Activated CD4-positive, CD25-positive, alpha-beta regulatory T cell (primary cell): ENCODE data around the gene TCEA2.

ENCODE experiments used
- DNase-seq, 4 experiments: peaks; one replicate each; lab custom pipeline; 2025; lab: John Stamatoyannopoulos, UW

Gene TCEA2

DNA sequence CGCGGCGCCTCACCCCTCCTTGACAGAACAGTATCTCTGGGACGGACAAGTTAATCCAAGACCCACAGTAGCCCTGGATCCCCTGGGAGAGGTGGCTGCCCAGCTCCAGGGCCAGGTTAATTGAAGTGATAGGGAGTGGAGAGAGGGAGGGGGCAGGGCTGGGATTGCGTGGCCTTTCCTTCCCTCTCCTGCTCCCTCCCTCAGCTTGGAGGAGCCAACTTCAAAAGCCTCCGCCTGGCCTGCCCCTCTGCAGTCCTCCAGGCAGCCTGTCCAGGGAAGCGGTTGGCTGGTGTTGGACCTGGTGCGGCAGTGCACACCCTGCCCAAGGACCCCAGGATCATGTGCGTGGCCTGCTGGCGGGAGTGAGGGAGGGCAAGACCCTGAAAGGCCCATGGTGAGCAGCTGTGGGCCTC, 27.1 kb upstream of the TCEA2 start, which contains the start of gene C20orf204:
Gene C20orf204, plus strand, starts transcription at position 250 of the 413 bp plus-strand sequence. Its CDS starts 142 bp downstream, at position 392.
- DNase-seq = no peak

DNA sequence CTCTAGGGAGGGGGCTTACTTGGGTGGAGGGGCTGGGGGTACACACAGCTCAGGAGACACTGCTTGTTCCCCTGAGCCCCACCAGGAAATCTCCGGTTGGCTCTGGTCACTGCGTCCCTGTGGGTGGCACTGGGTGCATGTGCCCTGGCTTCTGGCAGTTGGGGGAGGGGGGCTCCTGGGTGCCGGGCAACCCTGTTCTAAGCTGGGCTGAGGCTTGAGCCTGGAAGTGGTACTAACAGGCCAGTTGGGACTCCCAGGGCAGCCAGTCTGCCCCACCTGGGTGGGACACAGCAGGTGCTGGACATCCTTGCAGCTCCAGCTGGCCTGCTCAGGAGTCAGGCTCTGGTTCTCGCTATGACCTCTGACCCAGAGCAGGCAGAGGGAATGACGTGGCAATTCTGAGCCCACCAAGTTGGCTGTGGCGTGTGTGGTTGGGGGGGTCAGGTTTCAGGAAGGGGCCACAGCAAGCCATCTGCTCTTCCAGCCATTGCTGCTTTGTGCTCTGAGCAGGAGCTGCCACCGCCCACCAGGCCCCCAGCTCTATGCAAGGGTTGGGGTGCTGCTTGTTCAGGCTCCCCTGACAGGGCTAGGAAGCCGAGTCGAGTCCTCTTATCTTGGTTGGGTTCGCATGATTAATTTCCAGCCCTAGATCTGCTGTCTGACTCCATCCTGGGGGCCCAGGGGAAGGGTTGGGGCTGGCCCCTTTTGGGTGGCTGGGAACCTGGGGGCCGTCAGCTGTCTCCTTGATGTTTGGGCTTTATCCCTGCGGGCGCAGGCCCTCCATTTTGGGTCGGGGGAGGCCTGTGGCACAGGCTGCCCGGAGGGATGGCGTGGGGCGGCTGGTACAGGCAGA, 26.4 kb upstream of the TCEA2 start:
- no peak for DNase-seq

DNA sequence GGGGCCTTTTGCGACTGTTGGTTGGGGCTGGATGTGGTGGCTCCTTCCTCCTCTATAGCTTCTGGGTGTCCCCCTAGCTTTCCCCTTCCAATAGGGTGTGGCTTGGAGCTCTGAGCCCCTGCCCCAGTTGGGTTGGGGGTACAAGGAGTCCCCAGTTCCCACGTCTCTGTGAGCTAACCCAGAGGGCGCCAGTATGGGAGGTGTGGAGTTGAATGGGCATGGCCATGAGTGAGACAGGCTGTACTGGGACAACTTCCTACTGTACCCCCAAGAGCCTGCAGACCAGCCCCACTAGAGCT, 25.9 kb upstream of the TCEA2 start:
- no peak for DNase-seq

DNA sequence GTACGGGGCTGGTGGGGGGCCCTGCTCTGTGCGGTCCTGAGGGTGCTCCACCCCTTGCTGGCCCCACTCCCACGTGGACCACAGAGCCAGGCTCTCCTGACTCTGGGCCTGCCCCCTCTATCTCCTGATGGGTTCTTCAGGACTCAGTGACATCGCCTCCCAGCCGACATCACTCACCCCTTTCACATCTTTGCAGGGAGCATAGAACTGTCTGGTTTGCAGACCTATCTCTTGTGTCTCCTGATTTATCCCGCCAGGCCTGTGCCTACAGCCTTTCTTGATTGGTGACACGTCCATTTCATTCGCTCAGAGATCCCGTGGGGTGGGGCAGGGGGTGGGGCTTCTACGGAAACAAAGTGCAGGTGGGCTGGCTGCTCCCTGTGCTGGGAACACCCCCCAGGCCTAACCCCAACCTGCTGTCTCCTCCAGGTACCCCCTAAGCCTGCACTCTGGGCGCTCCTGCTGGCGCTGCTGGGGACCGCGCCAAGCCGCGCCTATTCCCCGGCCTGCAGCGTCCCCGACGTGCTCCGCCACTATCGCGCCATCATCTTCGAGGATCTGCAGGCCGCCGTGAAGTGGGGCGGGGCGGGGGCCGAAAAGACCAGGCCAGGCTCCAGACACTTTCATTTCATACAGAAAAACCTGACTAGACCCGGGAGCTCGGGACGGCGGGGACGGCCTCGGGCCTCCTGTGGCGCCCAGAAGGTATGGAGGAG, 25.3 kb upstream of the TCEA2 start:
- DNase-seq = no peak

DNA sequence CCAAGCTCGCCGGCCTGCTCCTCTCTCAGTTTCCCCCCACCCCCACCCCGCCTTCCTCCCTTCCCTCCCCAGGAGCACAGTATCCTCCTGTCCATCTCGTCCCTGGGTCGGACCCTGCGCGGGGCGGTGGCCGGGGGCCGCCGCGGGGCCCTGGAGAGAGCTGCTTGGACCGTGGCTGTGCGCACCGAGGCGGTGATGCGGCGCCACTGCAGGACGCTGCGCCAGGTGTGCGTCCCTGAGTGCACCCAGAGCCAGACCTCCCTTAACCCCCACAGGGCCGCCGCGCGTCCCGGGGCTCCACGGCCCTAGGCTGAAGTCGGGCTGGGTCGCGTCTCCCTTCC, 24.8 kb upstream of the TCEA2 start:
- DNase-seq = no peak

DNA sequence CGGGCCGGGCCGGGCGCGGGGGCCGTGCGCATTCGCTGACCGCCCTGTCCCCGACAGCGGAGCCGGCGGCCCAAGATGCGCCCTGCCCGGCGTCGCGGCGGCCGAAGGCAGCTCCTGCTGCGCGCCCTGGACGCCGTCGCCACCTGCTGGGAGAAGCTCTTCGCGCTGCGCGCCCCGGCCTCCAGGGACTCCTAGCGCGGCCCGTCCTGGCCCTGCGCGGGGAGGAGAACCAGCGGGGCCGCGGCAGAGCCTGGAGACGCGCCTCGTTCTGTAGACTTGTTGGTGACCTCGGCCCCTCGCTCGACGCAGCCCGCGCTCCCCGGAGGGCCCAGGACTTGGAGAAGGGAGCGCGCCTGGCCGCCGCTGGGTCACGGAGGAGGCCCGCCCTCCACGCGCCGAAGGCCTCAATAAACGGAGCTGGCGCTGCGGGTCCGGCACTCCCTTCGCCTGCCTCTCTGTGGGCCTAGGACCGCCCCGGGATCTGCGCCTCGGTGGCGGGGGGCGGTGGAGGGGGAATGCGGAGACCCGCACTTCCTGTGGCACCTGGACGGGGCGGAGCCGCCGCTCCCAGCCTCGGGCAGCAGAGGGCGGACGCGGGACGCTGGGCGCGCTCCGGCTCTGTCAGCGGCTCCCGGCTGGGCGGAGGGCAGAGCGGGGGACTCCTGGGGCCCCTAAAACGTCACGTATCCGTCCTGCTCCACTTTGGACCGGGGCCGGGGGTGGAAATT, 24.3 kb upstream of the TCEA2 start:
- peak; percentile 51 to 76 (median 67) for DNase-seq

DNA sequence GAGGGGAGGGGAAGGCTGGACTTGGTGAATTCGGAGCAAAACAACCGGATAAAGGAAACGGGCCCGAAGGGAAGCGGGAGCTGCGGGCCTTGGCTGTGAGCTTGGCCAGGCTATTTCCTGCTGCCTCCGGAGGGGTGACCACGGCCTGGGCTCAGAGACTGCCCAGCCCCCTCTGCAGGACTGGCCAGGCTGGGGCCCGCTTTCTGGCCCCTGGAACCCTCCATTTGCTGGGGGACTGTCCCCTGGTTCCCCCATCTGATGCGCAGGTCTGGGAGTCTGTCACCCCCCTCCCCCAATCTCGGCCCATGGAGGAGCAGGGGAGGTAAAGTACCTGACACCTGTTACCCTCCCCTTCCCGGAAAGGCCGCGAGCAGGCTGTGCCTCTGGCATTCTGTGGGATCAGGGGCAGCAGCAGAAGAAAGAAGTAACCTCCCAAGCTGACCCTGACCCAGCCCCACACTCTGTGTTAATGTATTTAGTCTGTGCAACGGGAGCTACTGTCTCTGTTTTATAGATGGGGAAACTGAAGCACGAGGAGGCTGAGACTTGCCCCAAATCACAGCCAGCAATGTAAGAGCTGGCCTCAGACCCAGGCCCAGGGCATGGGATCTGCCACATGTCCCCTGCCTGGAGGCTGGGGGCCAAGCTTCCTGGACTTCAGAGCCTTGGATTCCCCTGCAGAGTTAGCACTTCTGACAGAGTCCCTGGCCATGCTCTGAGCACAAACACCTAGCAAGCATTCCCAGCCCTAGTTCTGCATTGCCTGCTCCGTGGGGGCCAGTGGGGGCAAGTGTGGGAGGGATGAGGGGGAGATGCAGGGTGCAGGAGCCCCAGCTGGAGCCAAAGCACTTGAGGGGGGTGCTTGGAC, 23.5 kb upstream of the TCEA2 start:
- DNase-seq = no peak

DNA sequence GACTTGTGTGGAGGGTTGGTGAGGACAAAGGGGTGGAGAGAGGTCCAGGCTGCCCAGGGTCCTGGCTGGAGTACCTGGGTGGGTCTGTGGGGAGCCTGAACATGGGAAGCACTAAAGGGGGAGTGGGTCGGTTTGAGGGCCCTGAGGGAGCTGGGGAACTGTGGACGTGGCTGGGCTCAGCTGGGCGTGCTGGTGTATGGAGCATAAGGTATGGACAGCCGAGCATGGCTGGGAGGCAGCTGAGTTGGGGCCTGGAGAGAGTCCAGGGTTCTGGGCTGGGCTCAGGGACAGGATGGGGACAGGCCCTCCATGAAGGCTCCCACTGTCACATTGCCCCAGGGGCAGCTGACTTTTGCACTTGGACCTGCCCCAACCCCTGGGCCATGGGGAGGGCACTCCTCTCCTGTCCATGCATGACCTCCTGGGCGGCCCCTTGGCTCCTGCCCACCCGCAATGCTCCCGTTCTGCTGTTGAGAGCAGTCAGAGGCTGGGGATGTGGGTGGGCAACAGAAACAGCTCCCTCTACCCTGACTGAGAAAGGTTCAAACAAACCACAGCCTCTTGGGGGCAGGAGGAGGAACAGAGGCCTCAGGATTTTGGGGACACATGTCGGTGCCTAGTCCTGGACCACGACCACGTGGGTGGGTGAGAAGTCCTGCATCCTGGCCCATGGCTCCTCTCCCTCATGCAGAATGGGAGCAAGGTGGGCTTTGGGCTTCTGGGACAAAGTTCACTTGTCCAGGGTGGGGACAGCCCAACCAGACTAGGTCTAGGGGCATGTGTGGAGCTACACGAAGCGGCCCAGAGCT, 22.6 kb upstream of the TCEA2 start:
- no peak for DNase-seq

DNA sequence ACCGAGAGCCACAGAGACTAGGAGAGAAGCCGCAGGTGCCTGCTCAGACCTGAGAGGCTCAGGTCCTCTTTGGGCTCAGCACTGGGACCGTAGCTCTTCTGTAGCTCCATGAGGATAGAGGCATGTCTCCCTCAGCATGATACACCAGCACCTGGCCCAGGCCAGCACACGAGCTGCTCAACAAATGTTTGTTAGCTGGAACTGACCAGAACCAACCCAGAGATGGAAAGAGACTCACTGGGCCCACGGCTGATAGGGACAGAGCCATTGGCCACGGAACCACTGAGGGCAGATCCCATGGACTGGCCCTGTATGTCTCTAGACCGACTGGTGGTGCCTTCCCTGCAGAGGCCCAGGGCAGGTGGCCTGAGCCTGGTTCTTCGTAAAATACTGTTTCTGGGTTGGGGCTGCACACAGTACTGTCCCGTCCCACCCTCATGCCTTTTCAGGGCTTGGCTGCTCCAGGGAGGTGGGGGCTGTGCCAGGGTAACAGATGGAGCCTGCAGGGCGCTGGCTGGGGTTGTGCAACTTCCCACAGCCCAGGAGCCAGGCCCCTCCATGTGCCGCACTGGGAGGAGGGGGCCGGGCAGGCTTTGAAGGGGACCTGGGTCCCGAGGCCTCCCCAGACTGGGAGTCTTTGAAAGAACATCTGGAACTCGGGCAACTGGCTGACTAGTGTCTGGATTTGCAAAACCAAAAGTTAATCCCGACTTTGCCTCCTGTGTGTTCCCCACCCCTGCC, 21.8 kb upstream of the TCEA2 start:
- DNase-seq = no peak

DNA sequence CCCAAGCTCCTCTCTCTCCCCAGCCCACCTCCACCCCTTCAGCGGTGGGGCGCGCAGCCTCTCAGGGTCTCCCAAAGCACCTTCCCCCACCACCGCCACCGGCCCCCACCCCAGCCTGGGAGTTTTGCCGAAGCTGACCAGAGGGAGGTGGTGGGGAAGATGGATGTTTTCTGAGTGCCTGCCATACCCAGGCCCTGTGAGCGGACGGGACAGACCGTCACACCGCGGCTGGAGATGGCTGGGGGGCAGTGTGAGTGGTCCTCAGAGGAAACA, 21.3 kb upstream of the TCEA2 start:
- DNase-seq = no peak

DNA sequence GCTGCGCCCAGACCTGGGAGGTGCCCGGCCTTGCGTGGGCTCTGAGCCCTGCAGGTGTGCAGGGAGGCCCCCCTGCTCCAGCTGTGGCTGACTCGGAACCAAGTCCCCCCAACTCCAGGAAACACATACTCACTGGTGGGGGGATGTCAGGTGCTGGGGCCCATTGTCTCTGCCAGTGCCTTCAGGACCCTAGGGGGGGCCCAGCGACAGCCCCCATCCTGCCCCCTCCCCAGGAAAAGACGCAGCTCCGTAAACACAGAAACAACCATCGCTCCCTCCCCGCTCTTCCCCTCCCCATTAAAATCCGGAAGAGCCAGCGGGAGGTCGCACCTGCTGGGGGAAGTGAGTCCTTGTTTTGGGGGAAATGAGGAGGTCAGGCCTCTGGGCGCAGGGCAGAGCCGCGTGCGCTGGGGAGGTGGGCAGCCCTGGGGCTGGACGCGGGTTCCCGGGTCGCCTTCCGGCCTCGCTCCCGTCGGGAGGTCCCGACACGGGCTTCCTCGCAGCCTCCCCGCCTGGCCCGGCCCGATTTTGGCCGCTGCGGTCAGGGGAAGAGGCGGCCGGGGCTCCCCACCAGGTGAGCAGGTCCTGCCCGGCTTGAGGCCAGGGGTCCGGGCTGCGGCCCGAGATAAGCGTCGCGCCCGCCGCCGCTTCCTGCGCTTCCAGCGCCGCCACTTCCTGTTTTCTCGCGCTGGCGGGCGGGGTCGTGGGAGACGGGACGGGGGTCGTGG, 20.8 kb upstream of the TCEA2 start:
- no peak for DNase-seq

DNA sequence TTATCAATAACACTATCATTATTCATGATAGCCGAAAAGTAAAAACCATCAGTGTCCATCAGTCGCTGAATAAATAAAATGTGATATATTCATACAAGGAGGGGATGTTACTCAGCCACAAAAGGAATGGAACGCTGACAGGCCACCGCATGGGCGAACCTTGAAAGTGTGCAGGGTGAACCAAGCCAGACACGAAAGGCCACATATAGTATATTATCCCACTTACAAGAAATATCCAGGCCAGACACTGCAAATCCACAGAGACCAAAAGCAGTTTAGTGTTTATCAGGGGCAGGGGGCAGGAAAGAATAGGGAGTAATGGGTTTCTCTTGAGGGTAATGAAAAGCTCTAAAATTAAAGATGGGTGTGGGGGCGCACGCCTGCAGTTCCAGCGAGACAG, 19.2 kb upstream of the TCEA2 start:
- DNase-seq = no peak

DNA sequence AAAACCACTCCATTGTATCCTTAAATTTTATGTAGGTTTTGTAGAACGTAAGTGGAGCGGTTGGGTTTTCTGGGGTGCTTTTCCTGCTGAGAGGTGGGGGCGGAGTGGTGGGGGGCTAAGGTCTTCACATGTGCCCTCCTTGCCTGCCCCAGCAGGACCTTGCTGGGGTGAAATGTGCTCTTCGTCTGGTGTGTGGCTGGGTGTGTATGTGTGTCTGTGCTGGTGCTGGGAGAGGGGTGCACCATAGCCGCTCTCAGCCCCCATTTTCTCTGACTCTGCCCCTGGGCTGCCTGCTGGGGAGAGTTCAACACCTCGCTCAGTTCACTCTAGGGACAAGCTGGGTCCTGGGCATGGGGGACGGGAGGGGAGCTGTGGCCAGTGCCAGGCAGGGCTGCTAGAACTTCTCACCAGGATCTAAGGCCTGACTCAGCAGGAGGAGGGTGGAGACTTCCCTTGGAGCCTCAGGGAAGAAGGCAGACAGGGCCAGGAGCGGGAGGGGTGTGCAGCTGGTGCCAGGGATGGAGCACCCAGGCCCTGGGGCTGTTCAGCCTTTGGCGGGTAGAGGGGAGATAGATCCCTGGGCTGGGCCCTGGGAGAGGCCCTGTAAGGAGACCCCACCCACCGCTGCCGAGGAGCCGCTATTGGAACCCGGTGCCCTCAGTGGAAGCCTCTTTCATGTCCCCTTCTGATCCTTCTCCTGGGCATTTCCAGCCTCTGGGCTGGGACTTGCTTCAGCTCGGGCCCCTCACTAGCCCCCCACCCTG, 18.3 kb upstream of the TCEA2 start:
- no peak for DNase-seq

DNA sequence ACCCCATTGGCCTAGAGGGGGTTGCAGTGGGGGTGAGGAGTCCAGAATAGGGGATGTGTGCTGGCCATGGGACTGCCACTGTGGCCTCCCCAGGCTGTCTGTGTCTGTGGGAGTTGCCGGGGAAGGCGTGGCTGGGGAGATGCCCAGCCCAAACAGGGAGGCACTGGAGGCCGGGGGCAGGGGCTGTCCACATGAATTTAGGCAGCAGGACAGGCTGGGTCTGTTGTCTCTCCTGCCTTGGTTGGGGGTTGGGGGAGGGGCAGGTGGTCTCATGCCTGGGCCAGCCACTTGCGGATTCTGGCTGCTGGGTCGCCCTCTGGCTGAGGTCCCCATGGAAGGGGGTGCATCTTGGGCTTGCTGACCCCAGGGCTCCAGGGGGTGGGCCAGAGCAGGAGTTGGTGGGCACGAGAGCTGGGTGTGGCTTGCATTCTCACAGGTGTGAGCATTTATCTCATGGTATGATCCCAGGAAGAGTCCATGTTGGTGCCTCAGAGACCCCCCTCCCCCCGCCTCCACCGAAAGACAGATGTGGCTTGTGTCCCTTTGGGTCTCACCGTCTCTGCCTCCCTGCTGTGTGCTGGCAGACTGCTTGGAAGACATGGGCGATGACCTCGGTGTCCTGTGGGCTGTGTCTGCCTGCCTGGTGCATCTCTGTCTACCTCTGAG, 17.5 kb upstream of the TCEA2 start:
- no peak for DNase-seq

DNA sequence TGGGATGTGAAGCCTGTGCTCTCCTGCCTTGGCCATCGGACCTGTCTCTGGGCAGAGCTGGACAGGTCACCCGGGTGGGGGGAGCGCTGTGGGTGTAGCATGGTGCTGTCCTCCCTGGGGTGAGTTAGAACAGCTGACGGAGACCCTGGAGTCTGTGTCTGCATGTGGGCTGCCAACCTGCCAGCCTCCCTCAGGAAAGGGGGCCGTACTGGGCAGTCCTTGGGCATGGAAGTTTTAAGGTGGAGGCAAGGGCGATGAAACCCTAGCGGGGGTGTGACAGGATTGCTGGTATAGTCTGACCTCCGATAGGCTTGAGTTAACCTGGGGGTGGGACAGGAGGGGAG, 16.0 kb upstream of the TCEA2 start:
- DNase-seq = no peak

DNA sequence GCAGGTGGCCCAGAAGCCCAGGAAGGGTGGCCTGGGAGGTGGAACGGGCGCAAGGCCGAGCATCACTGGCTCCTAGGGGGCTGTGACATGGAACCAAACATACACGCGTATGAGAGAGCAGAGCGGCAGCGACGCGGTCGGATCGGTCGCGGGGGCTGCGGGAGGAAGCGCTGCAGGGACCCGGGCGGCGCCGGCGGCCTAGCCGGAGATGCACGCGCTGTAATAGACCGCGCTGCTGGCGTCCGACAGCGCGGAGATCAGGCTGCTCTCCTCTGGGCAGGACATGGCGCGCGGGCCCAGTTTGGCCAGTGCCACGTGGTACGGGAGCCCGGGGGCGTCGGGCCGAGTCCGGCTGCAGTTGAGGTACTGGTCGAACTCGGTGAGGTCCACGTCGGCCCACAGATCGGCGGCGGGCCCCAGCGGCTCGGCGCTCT, 15.0 kb upstream of the TCEA2 start:
- DNase-seq = no peak

DNA sequence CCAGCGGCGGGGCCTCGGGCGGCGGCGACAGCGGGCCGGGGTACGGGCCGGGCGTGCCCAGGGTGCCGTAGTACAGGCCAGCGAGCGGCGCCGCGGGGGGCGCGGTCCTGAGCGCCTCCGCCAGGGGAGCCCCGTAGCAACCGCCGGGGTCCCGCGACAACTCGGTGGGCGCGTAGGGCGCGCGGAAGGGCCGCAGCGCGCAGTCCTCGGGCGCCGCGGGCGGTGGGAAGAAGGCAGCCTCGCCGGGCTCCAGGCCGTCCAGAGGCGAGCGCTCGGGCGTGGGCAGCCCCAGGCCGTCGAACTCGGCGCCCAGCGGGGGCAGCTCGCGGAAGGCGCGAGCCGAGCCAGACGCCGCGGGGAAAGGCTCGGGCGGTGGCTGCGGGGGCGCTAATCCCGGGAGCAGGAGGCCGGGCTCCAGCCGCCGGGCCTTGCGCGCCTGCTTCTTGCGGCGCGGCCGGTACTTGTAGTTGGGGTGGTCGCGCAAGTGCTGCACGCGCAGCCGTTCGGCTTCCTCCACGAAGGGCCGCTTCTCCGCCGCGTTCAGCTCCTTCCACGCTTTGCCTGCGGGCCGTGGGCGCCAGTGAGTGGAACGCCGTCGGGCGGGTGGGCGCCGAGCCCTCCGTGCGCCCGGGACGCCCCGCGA, 14.5 kb upstream of the TCEA2 start:
- DNase-seq = no peak
